ENCODE data around the gene CIAO2A.
"Not testable (repeated sequence)": the region's sequence is repeated elsewhere in the genome, so short reads cannot be mapped to it uniquely, and the experiment has no call there.

The CIAO2A gene

GRCh38 chr15:64070965-64071851, 22.4 kb downstream of the CIAO2A start:
- FAIRE-seq = peak; percentile 70

GRCh38 chr15:64070106-64070505, 23.5 kb downstream of the CIAO2A start:
- FAIRE-seq = no peak

GRCh38 chr15:64068133-64068532, 25.5 kb downstream of the CIAO2A start:
- no peak for FAIRE-seq

DNA sequence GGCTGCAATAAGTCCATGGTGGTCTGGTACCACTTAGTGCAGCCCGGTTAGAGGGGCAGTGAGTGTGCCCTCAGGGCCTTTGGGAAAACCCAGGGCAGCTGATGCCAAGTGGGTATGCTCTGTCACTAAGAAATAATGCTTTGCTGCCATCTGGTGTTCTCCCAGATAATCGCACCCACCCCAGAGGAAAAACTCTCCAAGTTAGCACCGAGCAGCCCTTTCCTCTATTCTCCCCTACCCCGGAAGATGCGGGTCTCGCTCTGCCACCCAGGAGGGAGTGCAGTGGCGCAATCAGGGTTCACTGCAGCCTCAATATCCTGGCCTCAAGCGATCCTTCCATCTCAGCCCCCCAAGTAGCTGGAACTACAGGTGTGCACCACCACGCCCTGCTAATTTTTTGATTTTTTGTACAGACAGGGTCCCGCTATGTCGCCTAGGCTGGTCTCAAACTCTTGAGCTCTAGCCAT, 26.0 kb downstream of the CIAO2A start:
- FAIRE-seq = no peak

- FAIRE-seq = no peak
Measured at GRCh38 chr15:64066451-64066850, 27.2 kb downstream of the CIAO2A start.

DNA sequence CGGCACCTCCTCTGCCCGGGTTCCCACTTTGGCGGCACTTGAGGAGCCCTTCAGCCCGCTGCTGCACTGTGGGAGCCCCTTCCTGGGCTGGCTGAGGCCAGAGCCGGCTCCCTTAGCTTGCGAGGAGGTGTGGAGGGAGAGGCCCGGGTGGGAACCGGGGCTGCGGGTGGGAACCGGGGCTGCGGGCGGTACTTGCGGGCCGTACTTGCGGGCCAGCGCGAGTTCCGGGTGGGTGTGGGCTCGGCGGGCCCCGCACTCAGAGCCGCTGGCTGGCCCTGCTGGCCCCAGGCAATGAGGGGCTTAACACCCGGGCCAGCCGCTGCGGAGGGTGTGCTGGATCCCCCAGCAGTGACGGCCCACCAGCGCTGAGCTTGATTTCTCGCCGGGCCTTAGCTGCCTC, 32.9 kb downstream of the CIAO2A start:
- no peak for FAIRE-seq

DNA sequence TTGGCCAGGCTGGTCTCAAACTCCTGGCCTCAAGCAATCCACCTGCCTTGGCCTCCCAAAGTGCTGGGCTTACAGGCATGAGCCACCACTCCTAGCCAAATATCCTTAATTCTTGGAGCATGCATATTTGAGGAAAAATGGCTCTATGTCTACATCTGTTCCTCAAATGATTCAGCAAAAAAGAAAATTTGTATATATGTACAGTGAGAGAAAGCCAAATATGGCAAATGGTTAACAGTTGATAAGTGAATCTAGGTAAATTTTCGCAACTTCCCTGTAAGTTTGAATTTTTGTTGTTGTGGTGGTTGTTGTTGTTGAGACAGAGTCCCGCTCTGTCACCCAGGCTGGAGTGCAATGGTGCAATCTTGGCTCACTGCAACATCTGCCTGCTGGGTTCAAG, 34.5 kb downstream of the CIAO2A start:
- not testable (repeated sequence) for FAIRE-seq

DNA sequence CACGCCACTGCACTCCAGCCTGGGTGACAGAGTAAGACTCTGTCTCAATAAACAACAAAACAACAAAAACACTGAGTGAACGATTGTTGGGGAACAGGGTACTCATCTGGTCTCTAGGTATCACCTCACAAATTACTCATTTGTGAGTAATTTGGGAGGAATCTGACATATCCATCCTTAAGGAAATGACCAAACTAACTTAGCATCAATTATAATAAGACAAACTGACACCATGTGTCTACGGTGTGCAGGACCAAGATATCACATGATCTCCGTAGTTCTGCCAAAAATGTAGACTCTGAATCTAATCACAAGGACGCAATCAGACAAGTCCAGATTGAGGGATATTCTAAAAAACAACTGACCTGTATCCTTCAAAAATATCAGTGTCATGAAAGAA, 35.4 kb downstream of the CIAO2A start:
- no peak for FAIRE-seq

DNA sequence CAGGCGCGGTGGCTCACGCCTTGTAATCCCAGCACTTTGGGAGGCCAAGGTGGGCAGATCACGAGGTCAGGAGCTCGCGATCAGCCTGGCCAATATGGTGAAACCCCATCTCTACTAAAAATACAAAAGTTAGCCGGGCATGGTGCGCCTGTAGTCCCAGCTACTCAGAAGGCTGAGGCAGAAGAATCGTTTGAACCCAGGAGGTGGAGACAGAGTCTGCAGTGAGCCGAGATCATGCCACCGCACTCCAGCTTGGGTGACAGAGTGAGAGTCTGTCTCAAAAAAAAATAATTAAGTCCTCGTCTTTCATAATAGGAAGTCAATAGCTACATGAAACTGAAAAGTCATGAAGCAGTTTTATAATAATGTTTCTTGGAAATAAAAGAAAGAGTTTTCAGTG, 40.0 kb downstream of the CIAO2A start:
- FAIRE-seq = not testable (repeated sequence)

DNA sequence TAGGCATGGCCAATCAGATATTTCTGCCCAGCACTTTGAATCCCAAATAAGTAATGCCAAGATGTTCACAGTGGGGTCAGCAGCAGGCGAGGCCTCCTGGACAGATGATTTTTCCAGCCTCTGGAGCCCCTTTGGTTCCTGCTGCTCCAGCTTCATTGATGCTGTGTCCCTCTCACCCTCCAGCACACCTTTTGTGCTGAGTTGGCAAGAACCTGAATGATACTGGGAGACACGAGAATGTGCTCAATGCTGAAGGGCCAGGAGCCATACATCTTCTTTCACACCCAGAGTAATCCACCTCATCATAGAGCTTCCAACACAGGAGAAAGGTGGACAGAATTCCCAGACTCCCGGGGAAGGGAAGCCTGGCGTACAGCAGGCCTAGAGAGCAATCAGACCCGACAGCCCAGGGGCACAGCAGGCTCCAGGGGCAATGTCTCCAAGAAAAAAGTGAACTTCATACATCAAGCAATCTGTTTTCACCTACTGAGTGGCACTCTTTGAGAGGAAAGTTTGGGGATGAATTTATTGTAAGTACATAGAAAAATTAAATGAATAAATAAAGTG, 40.6 kb downstream of the CIAO2A start:
- FAIRE-seq = no peak

GRCh38 chr15:64051407-64052259, 42.0 kb downstream of the CIAO2A start:
- no peak for FAIRE-seq

DNA sequence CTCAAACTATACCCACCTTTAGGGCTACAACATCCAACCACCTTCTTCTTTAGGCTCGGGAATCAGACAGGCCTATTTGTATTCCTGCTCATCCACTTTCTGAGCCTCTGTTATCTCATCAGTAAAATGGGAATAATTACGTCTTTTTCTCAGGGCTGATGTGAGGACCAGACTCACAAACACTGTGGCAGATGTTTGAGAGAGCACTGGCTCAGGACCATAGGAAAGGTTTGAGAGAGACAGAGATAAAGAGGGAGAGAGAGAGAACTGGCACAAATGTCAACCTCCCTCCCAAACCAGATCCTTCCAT, 42.6 kb downstream of the CIAO2A start:
- FAIRE-seq = no peak

DNA sequence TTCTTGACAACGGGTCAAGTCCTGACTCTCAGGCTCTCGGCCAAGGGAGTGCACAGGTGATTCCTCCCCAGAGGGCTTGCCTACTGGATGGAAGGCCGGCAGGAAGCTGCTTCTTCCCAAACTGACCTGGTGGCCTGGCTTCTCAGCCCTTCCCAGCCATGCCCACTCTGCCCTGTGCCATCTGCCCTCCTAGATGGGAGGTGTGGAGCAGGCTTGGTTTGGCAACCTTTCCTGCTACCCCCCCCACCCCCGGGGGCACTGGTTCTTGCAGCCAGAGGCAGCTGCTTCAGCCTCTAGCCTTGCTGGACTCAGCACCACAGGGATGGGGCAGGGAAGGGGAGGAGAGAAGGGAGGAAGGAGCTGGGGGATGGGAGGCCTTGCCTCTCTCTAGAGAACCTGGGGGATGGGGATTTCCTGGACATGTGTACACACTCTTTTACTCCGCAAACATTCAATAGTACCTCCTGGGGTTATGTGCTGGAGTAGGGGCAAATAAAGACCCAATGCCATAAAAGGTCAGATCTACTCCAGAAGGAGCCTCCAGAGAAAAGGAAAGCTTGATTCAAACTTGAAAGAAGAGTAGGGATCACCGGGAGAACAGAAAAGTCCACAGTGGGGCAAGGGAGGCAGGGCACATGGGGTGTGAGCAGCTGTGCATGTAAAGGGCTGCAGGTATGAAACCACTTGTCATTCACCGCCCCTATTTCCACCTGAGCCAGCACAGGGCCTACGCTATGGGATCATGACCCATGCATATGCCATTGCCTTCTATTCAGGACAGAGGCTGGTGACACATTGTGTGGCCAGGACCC, 43.2 kb downstream of the CIAO2A start:
- no peak for FAIRE-seq

DNA sequence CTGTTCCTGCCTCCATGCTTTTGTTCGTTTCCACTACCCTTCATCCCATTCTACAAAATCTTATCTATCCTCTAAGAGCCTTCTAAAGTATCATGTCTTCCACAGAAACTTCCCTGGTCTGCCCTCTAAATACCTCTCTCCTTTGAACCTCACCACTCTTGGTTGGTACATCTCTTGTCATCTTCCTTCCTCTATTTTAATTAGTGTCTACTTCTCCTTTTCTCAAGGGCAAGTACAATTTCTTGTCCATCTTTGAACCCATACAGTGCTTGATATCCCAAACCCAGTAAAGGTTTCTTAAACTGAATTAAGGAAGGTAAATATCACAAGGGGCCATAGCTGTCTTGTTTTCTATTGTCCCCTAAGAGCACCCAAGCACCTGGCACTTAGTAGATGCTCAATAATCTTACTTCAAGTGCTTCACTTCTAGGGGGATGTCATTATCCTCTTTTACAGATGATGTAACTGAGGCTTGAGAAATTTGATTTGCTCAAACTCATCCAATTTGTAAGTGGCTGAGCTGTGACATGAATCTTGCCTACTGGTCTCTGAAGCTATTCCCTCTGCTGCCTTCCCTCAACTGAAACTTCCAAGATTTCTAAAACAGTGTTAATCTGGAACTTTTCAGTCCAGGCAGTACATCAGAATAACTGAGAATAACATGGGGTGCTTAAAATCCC, 44.7 kb downstream of the CIAO2A start:
- FAIRE-seq = no peak

- no peak for FAIRE-seq
Measured at GRCh38 chr15:64046421-64047153, 47.1 kb downstream of the CIAO2A start, which contains the start of gene DAPK2. TSS of gene DAPK2 (minus strand) at chr15:64046485. CDS start at chr15:64040261, 6,224 bp downstream.

DNA sequence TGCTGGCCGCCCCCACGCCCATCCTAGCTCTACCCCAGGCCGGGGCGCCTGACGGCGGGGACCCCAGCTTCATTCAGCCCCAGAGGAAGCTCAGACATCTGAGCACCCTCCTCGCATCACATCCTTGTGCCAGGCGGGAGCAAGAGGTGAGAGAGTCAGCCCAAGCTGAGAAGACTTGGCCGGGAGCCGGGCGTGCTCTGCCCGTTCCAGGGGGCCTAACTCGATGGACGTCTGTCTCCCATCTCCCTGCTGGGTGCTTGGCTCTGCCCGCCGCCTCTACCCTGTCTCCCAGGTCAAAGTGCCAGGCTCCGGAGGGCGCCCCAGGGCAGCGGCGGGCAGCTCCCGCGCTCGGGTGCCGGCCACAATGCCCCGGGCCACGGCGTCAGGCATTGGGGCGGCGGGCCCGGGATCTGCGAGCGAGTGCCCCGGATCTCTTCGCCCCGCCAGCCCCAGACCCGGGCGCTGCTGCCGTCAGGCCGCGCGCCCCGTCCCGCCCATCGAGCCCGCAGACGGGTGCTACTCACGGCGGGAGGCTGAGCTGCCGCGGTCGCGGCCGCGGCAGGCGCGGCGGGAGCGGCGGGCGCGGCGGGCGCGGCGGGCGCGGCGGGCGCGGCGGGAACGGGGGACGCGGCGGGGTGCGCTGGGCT, 47.7 kb downstream of the CIAO2A start:
- no peak for FAIRE-seq

GRCh38 chr15:64045101-64045435, 48.6 kb downstream of the CIAO2A start:
- no peak for FAIRE-seq

DNA sequence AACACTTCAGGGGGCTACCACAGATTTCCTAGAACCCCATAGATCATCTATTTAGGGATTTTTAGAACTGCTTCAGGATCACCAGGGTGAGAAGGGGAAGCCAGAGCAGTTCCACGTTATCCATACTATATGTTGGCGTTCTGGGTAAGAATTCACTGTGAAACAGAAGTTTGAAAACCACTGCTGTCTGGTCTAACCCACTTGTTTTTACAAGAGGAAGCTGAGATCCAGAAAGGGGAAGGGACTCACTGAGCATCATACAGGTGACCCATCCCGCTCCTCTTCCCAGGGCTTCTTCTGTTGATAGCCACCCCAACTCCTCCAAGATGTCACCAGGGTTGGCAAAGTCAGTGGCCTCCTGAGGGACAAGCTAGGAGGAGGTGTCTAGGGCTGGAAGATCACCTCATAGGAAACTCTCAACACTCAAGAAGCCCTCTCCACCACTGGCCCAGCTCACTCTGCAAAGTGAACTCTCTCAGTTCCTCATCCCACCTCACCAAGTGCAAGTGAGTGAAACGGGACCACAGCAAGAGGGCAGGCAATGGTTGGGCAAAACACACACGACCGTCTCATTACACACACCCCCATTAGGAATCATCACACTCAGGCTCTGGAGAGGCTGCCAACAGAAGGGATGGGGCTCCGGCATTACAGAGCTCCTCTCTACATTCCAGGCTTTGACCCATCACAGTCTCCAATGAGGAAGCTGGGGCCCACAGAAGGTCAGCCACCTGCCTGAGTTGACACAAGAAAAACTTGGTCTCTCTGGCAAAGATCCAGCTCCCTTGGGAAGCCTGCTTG, 49.1 kb downstream of the CIAO2A start:
- FAIRE-seq = no peak

- FAIRE-seq = no peak
Measured at GRCh38 chr15:64038878-64039610, 54.6 kb downstream of the CIAO2A start.

All from islet of Langerhans (tissue), 1 donor.